Tibial nerve (tissue), 4 donors: ENCODE data around the gene SDK1.

ENCODE experiments used
- CTCF ChIP-seq, 5 experiments: fragments of 200-600 bp in 3 of 5; fragments of 450-650 bp in 2 of 5; sonication (generic) in 3 of 5; IDR thresholded peaks; one replicate each; pipeline ENCODE4 v1.5.1; 2016 to 2019; ENCODE audit warnings: antibody characterized with exemption in 5 of 5, mild to moderate bottlenecking in 3 of 5, moderate library complexity in 2 of 5
- EP300 ChIP-seq, 2 donors: sonication (generic); formaldehyde crosslinking; IDR thresholded peaks; one replicate each; pipeline ENCODE4 v1.6.1; 2017; ENCODE audit warnings: antibody characterized with exemption in 2 of 2, mild to moderate bottlenecking in 1 of 2
- POLR2A ChIP-seq, 2 donors: fragments of 450-650 bp; IDR thresholded peaks; one replicate each; pipeline ENCODE4 v1.6.1; 2017; ENCODE audit warnings: antibody characterized with exemption in 2 of 2, mild to moderate bottlenecking in 2 of 2, moderate library complexity in 2 of 2

DNA sequence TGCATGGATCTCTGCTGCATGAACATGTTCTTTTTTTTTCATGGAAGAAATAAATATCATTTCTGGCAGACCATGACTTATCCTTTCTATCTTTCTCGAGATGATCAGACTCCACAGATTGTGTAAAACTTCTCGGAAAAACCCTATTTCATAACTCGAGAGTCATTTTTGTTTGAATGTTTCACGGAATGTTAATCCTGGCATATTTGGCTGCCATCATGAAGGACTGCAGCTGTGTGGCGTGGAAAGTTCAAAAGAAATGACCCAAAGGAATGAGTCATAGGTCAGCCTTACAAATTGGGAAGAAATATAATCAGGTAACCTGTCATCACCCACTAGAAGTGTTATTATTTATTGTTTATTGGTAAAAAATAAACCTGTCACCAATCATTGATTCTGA is 566.8 kb downstream of the SDK1 start:
- no peak for TF ChIP-seq CTCF (IDR thresholded peaks at IDR 0.05)
- no peak for TF ChIP-seq POLR2A (IDR thresholded peaks at IDR 0.05)
- no peak for TF ChIP-seq EP300 (IDR thresholded peaks at IDR 0.05)
